Stimulated activated effector memory CD8-positive, alpha-beta T cell treated with anti-CD3 and anti-CD28 coated beads, Interleukin-12 subunit alpha, Interleukin-12 subunit beta, amount 100 ng/mL, for 72 hours (primary cell): ENCODE data around the gene CNTN1.
"Not testable (repeated sequence)": the region's sequence is repeated elsewhere in the genome, so short reads cannot be mapped to it uniquely, and the experiment has no call there.

Source experiments
- ATAC-seq: fragments of 150-1000 bp; cut with Tn5 transposase; 2 replicates; pipeline ENCODE4 v1.10.0; 2021
- DNase-seq, 2 donors: peaks; one replicate each; pipeline ENCODE4 v3.0.0; 2021 to 2022; ENCODE audit warnings: low spot score in 2 of 2
- H3K27ac Mint-ChIP-seq: one replicate; pipeline ENCODE4 v1.8.0; 2022; ENCODE audit warnings: mild to moderate bottlenecking, mixed read lengths
- H3K36me3 Mint-ChIP-seq: one replicate; pipeline ENCODE4 v1.8.0; 2022; ENCODE audit warnings: mild to moderate bottlenecking, mixed read lengths
- H3K4me1 Mint-ChIP-seq: one replicate; pipeline ENCODE4 v1.8.0; 2022; ENCODE audit warnings: mixed read lengths
- H3K4me3 Mint-ChIP-seq: one replicate; pipeline ENCODE4 v1.8.0; 2022; ENCODE audit warnings: mild to moderate bottlenecking, mixed read lengths
- H3K9me3 Mint-ChIP-seq: one replicate; pipeline ENCODE4 v1.8.0; 2022; ENCODE audit warnings: mixed read lengths

CNTN1 gene

GRCh38 chr12:40730281-40730680 is 38.0 kb downstream of the CNTN1 start:
- no peak for ATAC-seq
- Mint-ChIP-seq H3K4me1 (no peaks in the 10 kb centered on the region), H3K27ac (no peak overlapping the region), H3K9me3 (peaks cover 5% of the 10 kb centered on the region), H3K4me3 (no peak overlapping the region), H3K36me3 (no peaks in the 10 kb centered on the region)
- no peak for DNase-seq

- Mint-ChIP-seq H3K36me3 (no peaks in the 10 kb centered on the region), H3K27ac (no peak overlapping the region), H3K4me1 (no peaks in the 10 kb centered on the region), H3K4me3 (no peak overlapping the region), H3K9me3 (peaks cover 5% of the 10 kb centered on the region)
- no peak for ATAC-seq
- no peak for DNase-seq
Observed at GRCh38 chr12:40733871-40734270, 41.6 kb downstream of the CNTN1 start.

- Mint-ChIP-seq H3K27ac (no peak overlapping the region), H3K9me3 (peaks cover 5% of the 10 kb centered on the region), H3K36me3 (no peaks in the 10 kb centered on the region), H3K4me1 (no peaks in the 10 kb centered on the region), H3K4me3 (no peak overlapping the region)
- no peak for DNase-seq
- ATAC-seq, result no peak
Observed at GRCh38 chr12:40734276-40734675, 42.0 kb downstream of the CNTN1 start.

GRCh38 chr12:40735551-40736230 is 43.5 kb downstream of the CNTN1 start:
- H3K27ac Mint-ChIP-seq, result no peak overlapping the region
- H3K36me3 Mint-ChIP-seq, result no peaks in the 10 kb centered on the region
- ATAC-seq (no peak), DNase-seq (no peak)
- peaks cover 3% of the 10 kb centered on the region for H3K9me3 Mint-ChIP-seq
- no peak overlapping the region for H3K4me3 Mint-ChIP-seq
- H3K4me1 Mint-ChIP-seq, result no peaks in the 10 kb centered on the region

- not testable (repeated sequence) for DNase-seq, H3K27ac Mint-ChIP-seq, H3K4me3 Mint-ChIP-seq, H3K9me3 Mint-ChIP-seq, H3K36me3 Mint-ChIP-seq, H3K4me1 Mint-ChIP-seq, ATAC-seq
Observed at GRCh38 chr12:40737416-40737815, 45.2 kb downstream of the CNTN1 start.

GRCh38 chr12:40738856-40739255 is 46.6 kb downstream of the CNTN1 start:
- H3K27ac Mint-ChIP-seq, result no peak overlapping the region
- ATAC-seq (no peak), DNase-seq (no peak)
- H3K9me3 Mint-ChIP-seq, result peaks cover 11% of the 10 kb centered on the region
- no peaks in the 10 kb centered on the region for H3K36me3 Mint-ChIP-seq
- no peaks in the 10 kb centered on the region for H3K4me1 Mint-ChIP-seq
- H3K4me3 Mint-ChIP-seq, result no peak overlapping the region

GRCh38 chr12:40742041-40742440 is 49.8 kb downstream of the CNTN1 start:
- Mint-ChIP-seq H3K36me3 (no peaks in the 10 kb centered on the region), H3K4me1 (no peaks in the 10 kb centered on the region), H3K4me3 (no peak overlapping the region), H3K27ac (no peak overlapping the region), H3K9me3 (peaks cover 16% of the 10 kb centered on the region)
- ATAC-seq (no peak), DNase-seq (no peak)

GRCh38 chr12:40745386-40745785 is 53.1 kb downstream of the CNTN1 start:
- no peak for DNase-seq
- Mint-ChIP-seq H3K36me3 (no peaks in the 10 kb centered on the region), H3K27ac (no peak overlapping the region), H3K4me3 (no peak overlapping the region), H3K9me3 (peaks cover 28% of the 10 kb centered on the region), H3K4me1 (no peaks in the 10 kb centered on the region)
- no peak for ATAC-seq

GRCh38 chr12:40749863-40750262 is 57.6 kb downstream of the CNTN1 start:
- ATAC-seq (no peak), DNase-seq (no peak)
- Mint-ChIP-seq H3K27ac (no peak overlapping the region), H3K36me3 (no peaks in the 10 kb centered on the region), H3K9me3 (peaks cover 14% of the 10 kb centered on the region), H3K4me3 (no peak overlapping the region), H3K4me1 (no peaks in the 10 kb centered on the region)

GRCh38 chr12:40752011-40752410 is 59.8 kb downstream of the CNTN1 start:
- peaks cover 24% of the 10 kb centered on the region for H3K9me3 Mint-ChIP-seq
- H3K36me3 Mint-ChIP-seq, result no peaks in the 10 kb centered on the region
- no peak overlapping the region for H3K27ac Mint-ChIP-seq
- ATAC-seq (no peak), DNase-seq (no peak)
- no peak overlapping the region for H3K4me3 Mint-ChIP-seq
- H3K4me1 Mint-ChIP-seq, result no peaks in the 10 kb centered on the region

GRCh38 chr12:40760821-40761220 is 68.6 kb downstream of the CNTN1 start:
- Mint-ChIP-seq H3K36me3 (no peaks in the 10 kb centered on the region), H3K4me3 (no peak overlapping the region), H3K4me1 (no peaks in the 10 kb centered on the region), H3K27ac (no peak overlapping the region), H3K9me3 (peaks cover 14% of the 10 kb centered on the region)
- no peak for ATAC-seq
- no peak for DNase-seq

- Mint-ChIP-seq H3K4me3 (no peak overlapping the region), H3K9me3 (peaks cover 11% of the 10 kb centered on the region), H3K4me1 (no peaks in the 10 kb centered on the region), H3K27ac (no peak overlapping the region), H3K36me3 (no peaks in the 10 kb centered on the region)
- no peak for ATAC-seq
- DNase-seq, result no peak
Observed at GRCh38 chr12:40762072-40762471, 69.8 kb downstream of the CNTN1 start.

GRCh38 chr12:40768125-40768864 is 76.1 kb downstream of the CNTN1 start:
- Mint-ChIP-seq H3K4me3 (no peak overlapping the region), H3K9me3 (peaks cover 4% of the 10 kb centered on the region), H3K27ac (no peak overlapping the region), H3K36me3 (no peaks in the 10 kb centered on the region), H3K4me1 (no peaks in the 10 kb centered on the region)
- ATAC-seq (no peak), DNase-seq (no peak)

GRCh38 chr12:40769846-40770245 is 77.6 kb downstream of the CNTN1 start:
- no peak overlapping the region for H3K4me3 Mint-ChIP-seq
- peaks cover 8% of the 10 kb centered on the region for H3K9me3 Mint-ChIP-seq
- no peaks in the 10 kb centered on the region for H3K36me3 Mint-ChIP-seq
- no peak overlapping the region for H3K27ac Mint-ChIP-seq
- ATAC-seq, result no peak
- no peaks in the 10 kb centered on the region for H3K4me1 Mint-ChIP-seq
- no peak for DNase-seq

GRCh38 chr12:40770781-40771180 is 78.5 kb downstream of the CNTN1 start:
- no peaks in the 10 kb centered on the region for H3K36me3 Mint-ChIP-seq
- no peak overlapping the region for H3K27ac Mint-ChIP-seq
- no peak overlapping the region for H3K4me3 Mint-ChIP-seq
- ATAC-seq (no peak), DNase-seq (no peak)
- H3K4me1 Mint-ChIP-seq, result no peaks in the 10 kb centered on the region
- peaks cover 7% of the 10 kb centered on the region for H3K9me3 Mint-ChIP-seq

GRCh38 chr12:40775661-40776060 is 83.4 kb downstream of the CNTN1 start:
- no peaks in the 10 kb centered on the region for H3K36me3 Mint-ChIP-seq
- ATAC-seq (no peak), DNase-seq (no peak)
- H3K9me3 Mint-ChIP-seq, result peaks cover 10% of the 10 kb centered on the region
- no peak overlapping the region for H3K4me3 Mint-ChIP-seq
- no peaks in the 10 kb centered on the region for H3K4me1 Mint-ChIP-seq
- H3K27ac Mint-ChIP-seq, result no peak overlapping the region
